Placental pericyte (primary cell): ENCODE measurements around the gene FIGLA. TPM values are rescaled to one million over a fixed set of nuclear protein-coding genes. Genes with fewer than 3 reads are reported as not detected.

Source experiments
- small RNA-seq: library from RNA; depleted of rRNA; stranded (forward); fragments of <200 nt; gene quantifications from one replicate; pipeline ENCODE3, GENCODE V24; 2012; ENCODE audit warnings: low replicate concordance
- total RNA-seq: library from RNA; depleted of rRNA; stranded (reverse); fragments of >200 nt; gene quantifications from 2 replicates; pipeline ENCODE4 v1.2.3, GENCODE V29; 2012

Gene FIGLA, protein sequence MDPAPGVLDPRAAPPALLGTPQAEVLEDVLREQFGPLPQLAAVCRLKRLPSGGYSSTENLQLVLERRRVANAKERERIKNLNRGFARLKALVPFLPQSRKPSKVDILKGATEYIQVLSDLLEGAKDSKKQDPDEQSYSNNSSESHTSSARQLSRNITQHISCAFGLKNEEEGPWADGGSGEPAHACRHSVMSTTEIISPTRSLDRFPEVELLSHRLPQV
- not detected in 2 replicates for total RNA-seq

DNA sequence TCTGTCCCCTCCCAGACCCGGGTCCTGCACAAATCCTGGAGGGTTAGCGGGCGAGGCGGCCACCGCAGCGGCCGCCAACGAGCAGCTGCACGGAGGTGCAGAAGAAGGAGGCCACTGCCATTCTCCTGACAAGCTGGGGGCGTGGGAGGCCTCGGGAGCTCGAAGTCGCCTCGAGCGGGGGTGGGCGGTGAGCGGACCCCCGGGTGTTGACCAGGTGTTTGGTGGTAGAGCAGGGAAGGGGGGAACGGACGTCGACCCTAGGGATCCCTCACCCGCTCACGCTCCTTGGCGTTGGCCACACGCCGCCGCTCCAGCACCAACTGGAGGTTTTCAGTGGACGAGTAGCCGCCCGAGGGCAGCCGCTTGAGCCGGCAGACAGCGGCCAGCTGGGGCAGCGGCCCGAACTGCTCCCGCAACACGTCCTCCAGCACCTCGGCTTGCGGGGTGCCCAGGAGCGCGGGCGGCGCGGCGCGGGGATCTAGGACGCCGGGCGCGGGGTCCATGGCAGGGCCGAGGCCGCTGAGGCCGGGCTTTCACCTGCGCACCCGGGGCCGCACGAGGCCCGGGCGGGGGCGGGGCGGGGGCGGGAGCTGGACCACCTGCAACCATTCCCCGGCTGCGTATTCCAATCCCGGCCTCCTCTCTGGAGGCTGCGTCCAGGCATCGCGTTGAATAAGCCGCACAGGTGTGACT lies at the start of gene FIGLA:
Gene FIGLA, minus strand, starts transcription at position 508 of the 693 bp plus-strand sequence. Its CDS starts 5 bp downstream, at position 503.

DNA sequence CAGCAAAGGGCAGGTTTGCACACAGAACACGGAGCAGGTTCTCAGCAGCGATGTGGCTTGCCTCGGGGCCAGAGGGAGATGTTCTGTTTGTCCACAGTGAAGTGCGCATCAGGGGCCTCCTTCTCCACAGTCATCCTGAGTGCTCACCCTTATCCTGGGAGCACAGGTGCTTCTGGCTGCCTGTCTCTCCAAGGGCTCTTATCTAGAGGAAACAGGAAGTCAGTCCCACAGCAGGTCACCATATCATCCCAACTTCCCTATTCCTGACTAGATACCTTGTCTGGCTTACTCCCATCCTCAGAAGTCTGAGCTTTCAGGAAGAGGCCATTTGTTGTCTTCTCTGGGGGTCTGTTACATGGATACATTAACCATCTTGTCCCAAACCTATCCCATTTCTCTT lies 45.2 kb upstream of the FIGLA start, which contains the start of gene CD207:
Gene CD207, minus strand, starts transcription at position 174 of the 400 bp plus-strand sequence. Its CDS starts 40 bp downstream, at position 134.

DNA sequence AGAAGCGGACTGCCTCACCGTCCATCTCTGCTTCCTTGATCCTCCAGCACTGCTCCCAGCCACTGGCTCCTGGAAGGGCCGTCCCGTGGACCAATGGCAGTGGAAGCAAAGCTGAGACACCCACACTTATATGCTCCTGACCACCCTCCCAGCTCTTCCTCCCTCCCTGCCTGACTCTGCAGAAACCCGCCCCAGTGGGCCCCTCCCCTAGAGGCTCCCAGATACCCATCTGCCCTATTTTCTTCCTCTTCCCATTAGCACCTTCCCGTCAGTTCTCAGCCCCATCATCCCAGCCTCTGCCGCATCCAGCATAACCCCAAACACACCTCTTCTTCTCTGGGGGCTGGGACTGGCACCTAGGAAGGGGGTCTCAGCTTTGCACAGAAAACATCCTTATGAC lies 30.1 kb upstream of the FIGLA start, which contains the start of gene CLEC4F:
Gene CLEC4F, minus strand, starts transcription at position 101 of the 400 bp plus-strand sequence. Its CDS starts 76 bp downstream, at position 25.

DNA sequence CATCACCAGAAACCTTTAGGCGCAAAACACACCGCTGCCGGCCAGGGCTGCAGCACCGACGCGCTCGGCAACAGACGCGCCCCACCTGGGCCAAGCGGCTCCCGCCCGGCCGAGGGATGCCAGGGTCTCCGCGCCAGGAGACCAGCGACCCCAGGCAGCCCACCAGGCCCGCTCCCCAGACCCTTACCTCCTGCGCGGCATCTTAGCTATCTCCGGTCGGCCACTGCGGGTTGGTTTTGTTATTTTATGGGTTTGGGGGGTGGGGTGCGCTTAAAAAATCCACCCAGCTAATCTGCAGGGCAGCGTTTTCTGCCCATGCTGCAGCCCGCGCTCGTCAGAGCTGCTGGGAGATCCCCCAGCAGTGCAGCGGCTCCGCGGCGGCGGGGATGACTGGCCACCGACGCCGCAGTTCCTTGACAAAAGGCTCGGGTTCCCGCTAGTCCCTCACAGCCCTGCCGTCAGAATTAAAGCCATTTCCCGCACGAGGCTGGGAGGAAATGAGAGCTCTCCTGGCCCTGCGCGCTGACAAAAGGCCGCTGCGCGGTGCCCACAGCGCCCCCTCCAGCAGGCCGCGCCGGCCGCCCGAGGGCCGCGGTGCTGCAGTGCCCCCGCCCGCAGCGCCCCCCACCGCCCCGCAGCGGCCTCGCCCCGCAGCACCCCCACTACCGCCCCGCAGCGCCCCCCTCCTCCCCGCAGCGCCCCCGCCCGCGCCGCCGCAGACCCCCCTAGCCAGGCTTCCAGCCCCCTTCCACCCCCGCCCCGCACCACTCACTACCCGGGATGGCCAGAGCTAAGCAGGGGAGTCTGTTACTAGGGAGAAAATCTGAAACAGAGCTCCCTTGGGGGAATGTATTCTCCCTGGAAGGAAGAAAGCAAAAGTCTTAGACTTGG lies 22.5 kb downstream of the FIGLA start, which contains the start of gene ADD2:
Gene ADD2, minus strand, starts transcription at position 502 of the 891 bp plus-strand sequence. CDS start 61,792 bp downstream, outside the sequence.

Small RNAs within 50 kb of the gene (small RNA-seq; reads per million reads assigned to genes)
- not detected for gene HMGN2P21

Other genes starting within 250 kb of the FIGLA start
- gene TGFA, start 236.8 kb downstream of the FIGLA start, total RNA-seq: not detected in 2 replicates
- 0.14 TPM in 1 of 2 replicates, not detected in the other for gene ADD2, start 22.4 kb downstream of the FIGLA start, total RNA-seq
- gene CLEC4F, start 30.0 kb upstream of the FIGLA start, total RNA-seq: not detected in 2 replicates
- not detected in 2 replicates for gene CD207, start 45.2 kb upstream of the FIGLA start, total RNA-seq
- gene VAX2, start 109.9 kb upstream of the FIGLA start, total RNA-seq: 2.6 and 4.2 TPM in 2 replicates
- gene ATP6V1B1, start 145.3 kb upstream of the FIGLA start, total RNA-seq: 1.9 TPM in 1 of 2 replicates, not detected in the other
- gene ANKRD53, start 188.0 kb upstream of the FIGLA start, total RNA-seq: 0.72 and 1.3 TPM in 2 replicates
- 27.1 and 43.5 TPM in 2 replicates for gene TEX261, start 204.2 kb upstream of the FIGLA start, total RNA-seq